Activated naive CD8-positive, alpha-beta T cell treated with anti-CD3 and anti-CD28 coated beads, Interleukin-2, amount 50 U/mL, for 24 hours (primary cell): ENCODE measurements around the gene SPINK14.

Experiments
- ATAC-seq: fragments of 150-1000 bp; cut with Tn5 transposase; one replicate; pipeline ENCODE4 v1.10.0; 2021
- DNase-seq: peaks from one replicate; pipeline ENCODE4 v3.0.0; 2021
- H3K27ac Mint-ChIP-seq: one replicate; pipeline ENCODE4 v1.8.0; 2021; ENCODE audit warnings: mild to moderate bottlenecking, mixed read lengths
- H3K27me3 Mint-ChIP-seq: one replicate; pipeline ENCODE4 v1.8.0; 2021; ENCODE audit warnings: mixed read lengths
- H3K36me3 Mint-ChIP-seq: one replicate; pipeline ENCODE4 v1.8.0; 2021; ENCODE audit warnings: low read depth, mixed read lengths
- H3K4me1 Mint-ChIP-seq: one replicate; pipeline ENCODE4 v1.8.0; 2021; ENCODE audit warnings: mixed read lengths
- H3K4me3 Mint-ChIP-seq: one replicate; pipeline ENCODE4 v1.8.0; 2021; ENCODE audit warnings: mild to moderate bottlenecking, moderate library complexity, mixed read lengths
- H3K9me3 Mint-ChIP-seq: one replicate; pipeline ENCODE4 v1.8.0; 2021; ENCODE audit warnings: mixed read lengths

Gene SPINK14

GRCh38 chr5:148172377-148172776 lies 4.0 kb downstream of the SPINK14 start:
- no peak for DNase-seq
- Mint-ChIP-seq H3K27me3 (peaks cover 2% of the 10 kb centered on the region), H3K27ac (no peak overlapping the region), H3K9me3 (no peaks in the 10 kb centered on the region), H3K4me3 (no peak overlapping the region), H3K4me1 (no peaks in the 10 kb centered on the region), H3K36me3 (no peaks in the 10 kb centered on the region)
- ATAC-seq: no peak

- H3K4me3 Mint-ChIP-seq: no peak overlapping the region
- H3K27me3 Mint-ChIP-seq: peaks cover 7% of the 10 kb centered on the region
- ATAC-seq (no peak), DNase-seq (no peak)
- H3K4me1 Mint-ChIP-seq: no peaks in the 10 kb centered on the region
- H3K36me3 Mint-ChIP-seq: no peaks in the 10 kb centered on the region
- no peak overlapping the region for H3K27ac Mint-ChIP-seq
- no peaks in the 10 kb centered on the region for H3K9me3 Mint-ChIP-seq
These were observed 8.1 kb downstream of the SPINK14 start for GRCh38 chr5:148176480-148176879.

GRCh38 chr5:148177207-148177606 lies 8.9 kb downstream of the SPINK14 start:
- Mint-ChIP-seq H3K9me3 (no peaks in the 10 kb centered on the region), H3K36me3 (no peaks in the 10 kb centered on the region), H3K4me1 (no peaks in the 10 kb centered on the region), H3K27me3 (peaks cover 7% of the 10 kb centered on the region), H3K27ac (no peak overlapping the region), H3K4me3 (no peak overlapping the region)
- DNase-seq (no peak), ATAC-seq (no peak)

- Mint-ChIP-seq H3K9me3 (no peaks in the 10 kb centered on the region), H3K27ac (no peak overlapping the region), H3K27me3 (peaks cover 19% of the 10 kb centered on the region), H3K36me3 (no peaks in the 10 kb centered on the region), H3K4me3 (no peak overlapping the region), H3K4me1 (no peaks in the 10 kb centered on the region)
- ATAC-seq: no peak
- DNase-seq: no peak
These were observed 11.0 kb downstream of the SPINK14 start for GRCh38 chr5:148179234-148179824.

GRCh38 chr5:148186248-148187003 lies 18.1 kb downstream of the SPINK14 start:
- Mint-ChIP-seq H3K9me3 (no peaks in the 10 kb centered on the region), H3K27me3 (peaks cover 34% of the 10 kb centered on the region), H3K4me3 (no peak overlapping the region), H3K36me3 (no peaks in the 10 kb centered on the region), H3K4me1 (peaks cover 10% of the 10 kb centered on the region), H3K27ac (no peak overlapping the region)
- peak; percentile 100 for ATAC-seq
- no peak for DNase-seq

GRCh38 chr5:148191010-148191409 lies 22.7 kb downstream of the SPINK14 start:
- Mint-ChIP-seq H3K4me3 (no peak overlapping the region), H3K9me3 (no peaks in the 10 kb centered on the region), H3K36me3 (no peaks in the 10 kb centered on the region), H3K27ac (no peak overlapping the region), H3K4me1 (peaks cover 6% of the 10 kb centered on the region), H3K27me3 (peaks cover 14% of the 10 kb centered on the region)
- ATAC-seq (no peak), DNase-seq (no peak)

GRCh38 chr5:148193202-148193601 lies 24.9 kb downstream of the SPINK14 start:
- Mint-ChIP-seq H3K27me3 (peaks cover 14% of the 10 kb centered on the region), H3K4me1 (no peaks in the 10 kb centered on the region), H3K9me3 (no peaks in the 10 kb centered on the region), H3K36me3 (no peaks in the 10 kb centered on the region), H3K27ac (no peak overlapping the region), H3K4me3 (no peak overlapping the region)
- no peak for ATAC-seq
- no peak for DNase-seq

GRCh38 chr5:148201151-148201550 lies 32.8 kb downstream of the SPINK14 start:
- H3K9me3 Mint-ChIP-seq: no peaks in the 10 kb centered on the region
- H3K4me3 Mint-ChIP-seq: no peak overlapping the region
- H3K27me3 Mint-ChIP-seq: peaks cover 12% of the 10 kb centered on the region
- ATAC-seq (no peak), DNase-seq (no peak)
- H3K27ac Mint-ChIP-seq: no peak overlapping the region
- no peaks in the 10 kb centered on the region for H3K36me3 Mint-ChIP-seq
- H3K4me1 Mint-ChIP-seq: no peaks in the 10 kb centered on the region

- Mint-ChIP-seq H3K27me3 (peaks cover 14% of the 10 kb centered on the region), H3K4me1 (no peaks in the 10 kb centered on the region), H3K36me3 (no peaks in the 10 kb centered on the region), H3K27ac (no peak within 1 kb of the TSS), H3K9me3 (no peaks in the 10 kb centered on the region), H3K4me3 (no peak within 1 kb of the TSS)
- no peak for DNase-seq
- no peak for ATAC-seq
These were observed 34.3 kb downstream of the SPINK14 start, which contains the start of gene SPINK6 for GRCh38 chr5:148202531-148203203. Gene SPINK6, plus strand, starts transcription at chr5:148203042. Its CDS starts 55 bp downstream, at chr5:148203097.

- H3K4me1 Mint-ChIP-seq: no peaks in the 10 kb centered on the region
- ATAC-seq (no peak), DNase-seq (no peak)
- no peaks in the 10 kb centered on the region for H3K36me3 Mint-ChIP-seq
- H3K27ac Mint-ChIP-seq: no peak overlapping the region
- H3K4me3 Mint-ChIP-seq: no peak overlapping the region
- no peaks in the 10 kb centered on the region for H3K9me3 Mint-ChIP-seq
- H3K27me3 Mint-ChIP-seq: peaks cover 15% of the 10 kb centered on the region
These were observed 36.9 kb downstream of the SPINK14 start for GRCh38 chr5:148205044-148205806.

GRCh38 chr5:148205865-148206264 lies 37.5 kb downstream of the SPINK14 start:
- Mint-ChIP-seq H3K4me1 (no peaks in the 10 kb centered on the region), H3K9me3 (no peaks in the 10 kb centered on the region), H3K27me3 (peaks cover 15% of the 10 kb centered on the region), H3K36me3 (no peaks in the 10 kb centered on the region), H3K27ac (no peak overlapping the region), H3K4me3 (no peak overlapping the region)
- ATAC-seq (no peak), DNase-seq (no peak)

- H3K4me1 Mint-ChIP-seq: no peaks in the 10 kb centered on the region
- peaks cover 15% of the 10 kb centered on the region for H3K27me3 Mint-ChIP-seq
- no peaks in the 10 kb centered on the region for H3K36me3 Mint-ChIP-seq
- no peaks in the 10 kb centered on the region for H3K9me3 Mint-ChIP-seq
- ATAC-seq: no peak
- H3K4me3 Mint-ChIP-seq: no peak overlapping the region
- DNase-seq: no peak
- H3K27ac Mint-ChIP-seq: no peak overlapping the region
These were observed 38.3 kb downstream of the SPINK14 start for GRCh38 chr5:148206620-148207019.

- ATAC-seq: no peak
- Mint-ChIP-seq H3K9me3 (no peaks in the 10 kb centered on the region), H3K4me1 (no peaks in the 10 kb centered on the region), H3K4me3 (no peak overlapping the region), H3K27me3 (peaks cover 15% of the 10 kb centered on the region), H3K27ac (no peak overlapping the region), H3K36me3 (no peaks in the 10 kb centered on the region)
- no peak for DNase-seq
These were observed 39.9 kb downstream of the SPINK14 start for GRCh38 chr5:148208226-148208625.

- H3K27me3 Mint-ChIP-seq: peaks cover 15% of the 10 kb centered on the region
- no peaks in the 10 kb centered on the region for H3K36me3 Mint-ChIP-seq
- H3K4me1 Mint-ChIP-seq: no peaks in the 10 kb centered on the region
- H3K27ac Mint-ChIP-seq: no peak overlapping the region
- H3K4me3 Mint-ChIP-seq: no peak overlapping the region
- no peak for DNase-seq
- ATAC-seq: no peak
- H3K9me3 Mint-ChIP-seq: no peaks in the 10 kb centered on the region
These were observed 40.9 kb downstream of the SPINK14 start for GRCh38 chr5:148209151-148209770.
